Lung (tissue), 12 donors: ENCODE data around the gene CYP2S1. TPM values are rescaled to one million over a fixed set of nuclear protein-coding genes. Genes with fewer than 3 reads are reported as not detected.

Source experiments
- ATAC-seq: fragments of 200-7000 bp; cut with Tn5 transposase; one replicate; pipeline ENCODE4 v1.9.1; 2020; ENCODE audit warnings: moderate number of reproducible peaks; ENCODE audit not compliant: insufficient read depth, low FRiP score
- DNase-seq, 3 donors: peaks; one replicate each; pipeline ENCODE4 v3.0.0-alpha.2; 2013 to 2017
- H3K27ac ChIP-seq, 2 donors: one replicate each; pipeline ENCODE4 v1.5.1; 2013; ENCODE audit warnings: mild to moderate bottlenecking in 2 of 2, moderate library complexity in 2 of 2, control low read depth in 1 of 2, inconsistent platforms in 1 of 2, low read depth in 1 of 2, low read length in 1 of 2
- H3K27me3 ChIP-seq, 3 donors: one replicate each; pipeline ENCODE4 v1.5.1; 2013; ENCODE audit warnings: low read length in 2 of 3; ENCODE audit not compliant: control insufficient read depth in 3 of 3, insufficient read depth in 3 of 3
- H3K36me3 ChIP-seq, 4 donors: one replicate each; pipeline ENCODE4 v1.5.1; 2013; ENCODE audit warnings: low read length in 4 of 4, mild to moderate bottlenecking in 1 of 4, moderate library complexity in 1 of 4; ENCODE audit not compliant: control insufficient read depth in 4 of 4, insufficient read depth in 4 of 4
- H3K4me1 ChIP-seq, 5 donors: one replicate each; pipeline ENCODE4 v1.5.1; 2013; ENCODE audit warnings: low read length in 5 of 5, mild to moderate bottlenecking in 2 of 5, moderate library complexity in 1 of 5; ENCODE audit not compliant: control insufficient read depth in 5 of 5, insufficient read depth in 5 of 5
- H3K4me3 ChIP-seq: one replicate; pipeline ENCODE4 v1.5.1; 2013; ENCODE audit warnings: mild to moderate bottlenecking, control low read depth, moderate library complexity
- H3K9ac ChIP-seq, 2 donors: one replicate each; pipeline ENCODE4 v1.5.1; 2013; ENCODE audit warnings: low read length in 2 of 2, control low read depth in 1 of 2; ENCODE audit not compliant: insufficient read depth in 1 of 2
- H3K9me3 ChIP-seq, 4 donors: one replicate each; pipeline ENCODE4 v1.5.1; 2013; ENCODE audit warnings: low read length in 3 of 4, mild to moderate bottlenecking in 1 of 4, moderate library complexity in 1 of 4; ENCODE audit not compliant: control insufficient read depth in 4 of 4, insufficient read depth in 3 of 4
- WGBS, 2 donors: extraction: QIAGEN DNeasy Blood & Tissue Kit; methylation state at CpG; one replicate each; pipeline ENCODE4 v1.1.7; 2013; 5-methylcytosine and 5-hydroxymethylcytosine counted together
- polyA plus RNA-seq, 2 donors: library from polyadenylated mRNA; stranded (reverse); fragments of 200-250 nt; gene quantifications; one replicate each; pipeline ENCODE4 v1.2.1, GENCODE V29; 2013
- total RNA-seq, 2 donors: library from RNA; depleted of rRNA in 1 of 2; stranded (reverse); fragments of >200 nt in 1 of 2; gene quantifications; one replicate each; pipeline ENCODE4 v1.2.1, GENCODE V29; 2014 to 2021
- TF ChIP-seq, protein P1 (sequence below): IDR thresholded peaks from 2 replicates; pipeline ENCODE4 v1.5.1; 2012; ENCODE audit warnings: mild to moderate bottlenecking; ENCODE audit errors: control extremely low read depth, extremely low read depth
- donor health status: control.
- donor health status: control.
- donor health status: Bipolar disorder and iron deficiency.
- donor health status: healthy.
- donor health status: DM: yes; HTN: yes; CAD: no.

The CYP2S1 gene
- total and polyA plus RNA-seq, 4 donors = 5.2 to 13.2 (median 7.5) TPM

DNA sequence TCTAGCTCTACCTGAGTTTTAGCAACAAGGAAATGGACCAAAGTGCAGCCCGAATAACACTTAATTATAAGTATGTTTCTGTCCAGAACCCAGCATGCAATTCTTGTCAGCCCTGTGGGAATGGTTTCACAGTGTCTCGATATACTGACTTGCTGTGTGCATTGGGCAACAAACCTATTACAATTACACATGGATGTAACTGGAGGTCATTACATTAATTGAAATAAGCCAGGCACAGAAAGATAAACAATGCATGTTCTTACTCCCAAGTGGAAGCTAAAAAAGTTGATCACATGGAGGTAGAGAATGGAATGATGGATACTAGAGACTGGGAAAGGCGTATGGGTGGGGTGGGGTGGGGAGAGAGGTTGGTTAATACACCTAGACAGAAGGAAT lies 5.1 kb upstream of the CYP2S1 start:
- TF ChIP-seq, protein P1, sequence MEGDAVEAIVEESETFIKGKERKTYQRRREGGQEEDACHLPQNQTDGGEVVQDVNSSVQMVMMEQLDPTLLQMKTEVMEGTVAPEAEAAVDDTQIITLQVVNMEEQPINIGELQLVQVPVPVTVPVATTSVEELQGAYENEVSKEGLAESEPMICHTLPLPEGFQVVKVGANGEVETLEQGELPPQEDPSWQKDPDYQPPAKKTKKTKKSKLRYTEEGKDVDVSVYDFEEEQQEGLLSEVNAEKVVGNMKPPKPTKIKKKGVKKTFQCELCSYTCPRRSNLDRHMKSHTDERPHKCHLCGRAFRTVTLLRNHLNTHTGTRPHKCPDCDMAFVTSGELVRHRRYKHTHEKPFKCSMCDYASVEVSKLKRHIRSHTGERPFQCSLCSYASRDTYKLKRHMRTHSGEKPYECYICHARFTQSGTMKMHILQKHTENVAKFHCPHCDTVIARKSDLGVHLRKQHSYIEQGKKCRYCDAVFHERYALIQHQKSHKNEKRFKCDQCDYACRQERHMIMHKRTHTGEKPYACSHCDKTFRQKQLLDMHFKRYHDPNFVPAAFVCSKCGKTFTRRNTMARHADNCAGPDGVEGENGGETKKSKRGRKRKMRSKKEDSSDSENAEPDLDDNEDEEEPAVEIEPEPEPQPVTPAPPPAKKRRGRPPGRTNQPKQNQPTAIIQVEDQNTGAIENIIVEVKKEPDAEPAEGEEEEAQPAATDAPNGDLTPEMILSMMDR = no peak
- 74 to 78% methylated on average over 3 of the region's 3 CpGs for WGBS, 2 donors
- ATAC-seq = no peak
- no peak for DNase-seq
- H3K36me3 ChIP-seq = no peaks in the 10 kb centered on the region
- H3K27me3 ChIP-seq = peaks cover 0 to 13% (median 11%) of the 10 kb centered on the region in 3 donors
- no peak overlapping the region for H3K4me3 ChIP-seq
- H3K9me3 ChIP-seq = no peaks in the 10 kb centered on the region
- H3K4me1 ChIP-seq = peaks cover 0 to 6% (median 0%) of the 10 kb centered on the region in 5 donors
- no peak overlapping the region for H3K9ac ChIP-seq
- H3K27ac ChIP-seq = no peak overlapping the region

DNA sequence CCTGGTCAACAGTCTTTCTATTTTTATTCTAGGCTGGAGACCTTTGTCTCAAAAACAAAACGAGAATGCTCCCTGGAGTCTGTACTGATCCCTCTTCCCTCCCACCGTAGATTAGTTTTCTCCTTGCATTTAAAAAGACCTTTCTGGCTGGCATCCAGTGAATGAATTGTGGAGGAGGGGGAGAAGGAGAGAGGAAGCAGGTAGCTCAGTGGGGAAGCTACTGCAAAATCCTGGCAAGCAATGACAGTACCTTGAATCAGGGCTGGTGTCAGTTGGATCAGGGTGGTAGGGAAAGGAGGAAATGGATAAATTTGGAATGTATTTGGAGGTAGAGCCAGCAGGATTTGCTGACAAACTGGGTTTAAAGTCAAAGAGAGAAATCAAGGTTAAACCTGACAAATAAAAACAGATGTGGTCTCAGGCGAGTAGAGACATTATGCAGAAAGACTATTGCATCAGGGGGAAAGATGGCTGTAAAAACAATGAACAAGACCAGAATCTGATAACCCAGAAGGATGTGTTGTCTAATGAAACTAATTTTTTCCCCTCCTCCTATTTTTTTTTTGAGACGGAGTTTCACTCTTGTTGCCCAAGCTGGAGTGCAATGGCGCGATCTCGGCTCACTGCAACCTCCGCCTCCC lies 3.5 kb upstream of the CYP2S1 start:
- H3K9ac ChIP-seq = no peak overlapping the region
- DNase-seq = peak; percentile 19 to 40 (median 19)
- no peaks in the 10 kb centered on the region for H3K9me3 ChIP-seq
- peaks cover 0 to 6% (median 0%) of the 10 kb centered on the region in 5 donors for H3K4me1 ChIP-seq
- H3K4me3 ChIP-seq = no peak overlapping the region
- H3K27me3 ChIP-seq = peaks cover 0 to 18% (median 13%) of the 10 kb centered on the region in 3 donors
- WGBS, 2 donors = 73 to 76% methylated on average over 8 of the region's 8 CpGs
- ATAC-seq = no peak
- TF ChIP-seq, protein P1 = no peak
- no peaks in the 10 kb centered on the region for H3K36me3 ChIP-seq
- no peak overlapping the region for H3K27ac ChIP-seq

DNA sequence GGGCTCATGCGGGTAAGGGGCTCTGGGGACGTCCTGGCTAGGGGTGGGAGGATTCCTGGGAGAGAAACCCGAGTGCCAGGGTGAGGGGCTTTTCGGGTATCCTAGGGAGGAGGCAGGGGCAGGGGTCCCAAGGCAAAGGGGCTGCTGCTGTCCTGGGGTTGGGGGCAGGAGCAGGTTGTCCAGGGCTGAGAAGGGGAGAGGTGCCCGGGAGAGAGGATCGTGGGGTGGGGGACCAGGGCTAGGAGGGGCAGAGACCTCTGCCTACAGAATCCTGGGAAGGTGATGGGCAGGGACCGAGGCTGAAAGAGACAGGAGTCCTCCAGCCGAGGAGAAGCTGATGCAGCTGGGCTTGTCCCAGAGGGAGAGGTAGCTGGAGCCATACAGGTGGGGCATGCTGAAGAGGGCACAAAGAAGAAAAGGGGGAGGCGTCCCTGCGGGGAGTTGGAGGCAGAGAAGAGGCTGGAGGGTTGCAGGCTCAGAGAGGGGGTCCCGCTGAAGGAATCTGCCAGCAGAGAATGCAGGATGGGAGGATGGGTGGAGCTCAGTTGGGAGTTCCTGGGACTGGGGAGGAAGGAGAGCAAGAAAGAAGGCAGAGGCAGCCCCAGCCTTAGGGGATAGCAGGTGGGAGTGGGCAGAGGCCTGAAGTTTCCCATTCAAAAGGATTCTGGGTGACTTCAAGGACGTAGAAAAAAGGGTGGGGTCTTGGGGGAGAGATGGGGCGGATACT lies 574 bp downstream of the CYP2S1 start:
- peaks cover 0 to 18% (median 13%) of the 10 kb centered on the region in 3 donors for H3K27me3 ChIP-seq
- DNase-seq (no peak), ATAC-seq (no peak)
- H3K4me1 ChIP-seq = peaks cover 0 to 6% (median 0%) of the 10 kb centered on the region in 5 donors
- H3K27ac ChIP-seq = no peak overlapping the region
- TF ChIP-seq, protein P1 = no peak
- H3K4me3 ChIP-seq = peak overlapping the region; percentile 11
- H3K9me3 ChIP-seq = no peaks in the 10 kb centered on the region
- 22 to 23% methylated on average over 13 of the region's 13 CpGs for WGBS, 2 donors
- no peaks in the 10 kb centered on the region for H3K36me3 ChIP-seq
- no peak overlapping the region for H3K9ac ChIP-seq
